ENCODE measurements around the gene ATF5. TPM values are rescaled to one million over a fixed set of nuclear protein-coding genes. Genes with fewer than 3 reads are reported as not detected.

Gene ATF5
- polyA plus RNA-seq, 1 experiment: 6.3 TPM

DNA sequence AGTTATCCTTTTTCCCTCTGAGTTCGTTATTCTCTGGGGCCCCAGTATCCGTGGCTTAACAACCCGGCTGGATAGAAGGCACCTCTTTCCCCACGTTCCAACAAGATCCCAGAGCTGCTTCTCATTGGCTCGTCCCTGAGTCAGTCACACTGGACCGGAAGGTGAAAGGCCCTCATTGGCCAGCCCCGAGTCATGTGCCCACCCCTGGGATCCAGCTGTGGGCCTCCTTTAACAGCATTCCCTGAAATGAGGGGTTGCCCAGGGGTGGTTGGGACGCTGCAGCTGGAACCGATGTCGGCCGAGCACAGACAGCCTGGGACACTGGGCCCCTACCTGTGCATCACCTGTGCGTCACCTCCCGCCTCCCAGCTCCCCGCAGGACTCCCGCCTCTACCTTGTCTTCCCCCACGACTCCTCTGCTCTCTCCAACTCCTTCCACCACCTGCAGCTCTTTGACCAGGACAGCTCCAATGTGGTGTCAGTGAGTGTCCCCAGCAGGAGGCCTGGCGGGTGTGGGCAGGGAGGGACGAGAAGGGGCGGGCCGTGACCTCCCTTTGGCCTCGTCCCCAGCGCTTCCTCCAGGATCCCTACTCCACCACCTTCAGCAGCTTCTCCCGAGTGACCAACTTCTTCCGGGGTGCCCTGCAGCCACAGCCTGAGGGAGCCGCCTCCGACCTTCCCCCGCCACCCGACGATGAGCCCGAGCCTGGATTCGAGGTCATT lies 47.2 kb upstream of the ATF5 start:
- Histone ChIP-seq H3K9me3 (ENCODE audit: control insufficient read depth, insufficient read depth, low read length) (peaks cover 13% of the 10 kb centered on the region), H3K27me3 (ENCODE audit: control insufficient read depth, insufficient read depth, low read length) (no peaks in the 10 kb centered on the region), H3K27ac (ENCODE audit: low read depth, low read length) (no peak overlapping the region), H3K4me3 (ENCODE audit: low read depth, low read length) (no peak overlapping the region)
- TF ChIP-seq, protein P1, sequence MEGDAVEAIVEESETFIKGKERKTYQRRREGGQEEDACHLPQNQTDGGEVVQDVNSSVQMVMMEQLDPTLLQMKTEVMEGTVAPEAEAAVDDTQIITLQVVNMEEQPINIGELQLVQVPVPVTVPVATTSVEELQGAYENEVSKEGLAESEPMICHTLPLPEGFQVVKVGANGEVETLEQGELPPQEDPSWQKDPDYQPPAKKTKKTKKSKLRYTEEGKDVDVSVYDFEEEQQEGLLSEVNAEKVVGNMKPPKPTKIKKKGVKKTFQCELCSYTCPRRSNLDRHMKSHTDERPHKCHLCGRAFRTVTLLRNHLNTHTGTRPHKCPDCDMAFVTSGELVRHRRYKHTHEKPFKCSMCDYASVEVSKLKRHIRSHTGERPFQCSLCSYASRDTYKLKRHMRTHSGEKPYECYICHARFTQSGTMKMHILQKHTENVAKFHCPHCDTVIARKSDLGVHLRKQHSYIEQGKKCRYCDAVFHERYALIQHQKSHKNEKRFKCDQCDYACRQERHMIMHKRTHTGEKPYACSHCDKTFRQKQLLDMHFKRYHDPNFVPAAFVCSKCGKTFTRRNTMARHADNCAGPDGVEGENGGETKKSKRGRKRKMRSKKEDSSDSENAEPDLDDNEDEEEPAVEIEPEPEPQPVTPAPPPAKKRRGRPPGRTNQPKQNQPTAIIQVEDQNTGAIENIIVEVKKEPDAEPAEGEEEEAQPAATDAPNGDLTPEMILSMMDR (IDR thresholded peaks at IDR 0.05; ENCODE audit: low read depth, low read length): no peak
- ChIA-PET POLR2A (no interaction called here), CTCF (no interaction called here)
- no peak for DNase-seq (ENCODE audit: low read depth, low spot score)

DNA sequence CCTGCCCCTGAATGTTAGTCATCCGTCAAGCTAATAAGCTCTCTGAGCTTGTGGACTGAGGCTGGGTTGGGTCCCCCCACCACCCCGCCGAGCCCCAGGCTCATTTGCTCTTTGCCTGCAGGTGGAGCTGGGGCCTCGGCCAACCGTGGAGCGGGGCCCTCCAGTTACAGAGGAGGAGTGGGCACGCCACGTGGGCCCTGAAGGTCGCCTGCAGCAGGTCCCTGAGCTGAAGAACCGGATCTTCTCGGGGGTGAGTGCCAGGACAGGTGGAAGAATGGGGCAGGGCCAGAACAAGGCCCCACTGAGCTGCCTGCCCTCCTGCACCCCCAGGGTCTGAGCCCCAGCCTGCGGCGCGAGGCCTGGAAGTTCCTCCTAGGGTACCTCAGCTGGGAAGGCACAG lies 46.4 kb upstream of the ATF5 start:
- ChIA-PET POLR2A (interaction anchor here (0.6 kb wide), 1 partner anchor 10 kb away, joined by 11 read pairs; no protein-coding TSS in a partner anchor), CTCF (no interaction called here)
- TF ChIP-seq, protein P1 (IDR thresholded peaks at IDR 0.05; ENCODE audit: low read depth, low read length): no peak
- DNase-seq (ENCODE audit: low read depth, low spot score): no peak
- no peak overlapping the region for H3K4me3 ChIP-seq (ENCODE audit: low read depth, low read length)
- H3K9me3 ChIP-seq (ENCODE audit: control insufficient read depth, insufficient read depth, low read length): peaks cover 13% of the 10 kb centered on the region
- H3K27ac ChIP-seq (ENCODE audit: low read depth, low read length): no peak overlapping the region
- no peaks in the 10 kb centered on the region for H3K27me3 ChIP-seq (ENCODE audit: control insufficient read depth, insufficient read depth, low read length)

DNA sequence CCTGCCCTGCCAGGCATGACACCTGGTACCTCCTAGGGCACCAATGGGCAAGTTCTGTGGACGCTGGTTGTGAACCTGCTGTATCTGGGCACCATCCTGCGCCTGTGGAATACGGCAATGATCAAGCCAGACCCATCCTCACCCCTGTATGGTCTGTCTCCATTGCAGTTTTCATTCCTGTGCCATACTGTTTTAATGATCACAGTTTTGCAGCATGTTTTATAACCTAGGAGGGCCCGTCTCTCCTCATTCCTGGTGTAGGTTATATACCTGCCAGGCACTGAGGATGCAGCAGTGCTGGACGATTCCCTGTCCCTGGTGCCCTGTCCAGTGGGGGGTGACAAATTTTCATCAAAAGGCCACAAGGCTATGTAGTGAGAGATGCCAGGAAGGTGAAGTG lies 45.9 kb upstream of the ATF5 start:
- CTCF ChIA-PET: no interaction called here
- H3K27me3 ChIP-seq (ENCODE audit: control insufficient read depth, insufficient read depth, low read length): no peaks in the 10 kb centered on the region
- POLR2A ChIA-PET: interaction anchor here (0.6 kb wide), 1 partner anchor 9 kb away, joined by 11 read pairs; no protein-coding TSS in a partner anchor

DNA sequence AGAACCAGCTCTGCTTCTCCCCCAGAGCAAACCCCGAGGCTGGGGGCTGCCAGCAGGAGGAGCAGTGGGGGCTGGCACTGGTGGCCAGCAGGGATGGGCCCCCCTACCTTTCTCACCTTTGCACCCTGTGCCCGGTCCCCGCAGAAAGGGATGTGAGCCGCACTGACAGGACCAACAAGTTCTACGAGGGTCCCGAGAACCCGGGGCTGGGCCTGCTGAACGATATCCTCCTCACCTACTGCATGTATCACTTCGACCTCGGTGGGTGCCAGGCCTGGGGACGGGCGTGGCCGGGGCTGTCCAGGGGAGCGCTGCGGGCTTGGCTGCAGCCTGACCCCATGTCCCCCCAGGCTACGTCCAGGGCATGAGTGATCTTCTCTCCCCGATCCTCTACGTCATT lies 44.9 kb upstream of the ATF5 start:
- H3K27ac ChIP-seq (ENCODE audit: low read depth, low read length): no peak overlapping the region
- TF ChIP-seq, protein P1 (IDR thresholded peaks at IDR 0.05; ENCODE audit: low read depth, low read length): no peak
- no peaks in the 10 kb centered on the region for H3K27me3 ChIP-seq (ENCODE audit: control insufficient read depth, insufficient read depth, low read length)
- CTCF ChIA-PET: no interaction called here
- peaks cover 13% of the 10 kb centered on the region for H3K9me3 ChIP-seq (ENCODE audit: control insufficient read depth, insufficient read depth, low read length)
- POLR2A ChIA-PET: no interaction called here
- no peak for DNase-seq (ENCODE audit: low read depth, low spot score)
- H3K4me3 ChIP-seq (ENCODE audit: low read depth, low read length): no peak overlapping the region

More for the DNA sequence above, 45.9 kb upstream of the ATF5 start:
- TF ChIP-seq, protein P1 (IDR thresholded peaks at IDR 0.05; ENCODE audit: low read depth, low read length): no peak
- Histone ChIP-seq H3K9me3 (ENCODE audit: control insufficient read depth, insufficient read depth, low read length) (peaks cover 13% of the 10 kb centered on the region), H3K4me3 (ENCODE audit: low read depth, low read length) (no peak overlapping the region), H3K27ac (ENCODE audit: low read depth, low read length) (no peak overlapping the region)
- no peak for DNase-seq (ENCODE audit: low read depth, low spot score)

DNA sequence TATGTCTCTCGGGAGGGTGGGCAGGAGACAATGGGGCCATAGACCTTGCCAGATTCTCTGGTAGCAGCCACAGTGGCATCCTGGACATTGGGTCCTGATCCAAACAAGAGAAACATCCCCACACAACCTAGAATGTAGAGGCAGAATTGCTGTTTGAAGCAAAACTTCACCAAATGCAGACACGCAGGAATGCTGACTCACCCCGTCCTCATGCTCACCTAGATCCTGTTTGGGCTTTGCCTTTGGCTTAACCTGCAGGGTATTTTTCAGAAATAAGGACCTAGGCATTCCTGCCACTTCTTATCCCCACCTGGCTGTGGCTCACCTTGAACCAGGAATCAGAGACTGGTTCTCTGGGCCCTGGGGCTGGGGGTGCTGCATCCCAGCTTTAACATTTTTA lies 44.2 kb upstream of the ATF5 start:
- ChIA-PET CTCF (no interaction called here), POLR2A (no interaction called here)
- no peak for DNase-seq (ENCODE audit: low read depth, low spot score)
- Histone ChIP-seq H3K4me3 (ENCODE audit: low read depth, low read length) (no peak overlapping the region), H3K27ac (ENCODE audit: low read depth, low read length) (no peak overlapping the region), H3K27me3 (ENCODE audit: control insufficient read depth, insufficient read depth, low read length) (no peaks in the 10 kb centered on the region), H3K9me3 (ENCODE audit: control insufficient read depth, insufficient read depth, low read length) (peaks cover 19% of the 10 kb centered on the region)
- TF ChIP-seq, protein P1 (IDR thresholded peaks at IDR 0.05; ENCODE audit: low read depth, low read length): no peak
